Medulla oblongata (tissue), 1 donor: Measurements from ENCODE around the gene MAPKAP1.

ENCODE experiments used
- DNase-seq: peaks from one replicate; pipeline ENCODE4 v3.0.0-alpha.2; 2015; ENCODE audit errors: extremely low spot score

MAPKAP1 gene

DNA sequence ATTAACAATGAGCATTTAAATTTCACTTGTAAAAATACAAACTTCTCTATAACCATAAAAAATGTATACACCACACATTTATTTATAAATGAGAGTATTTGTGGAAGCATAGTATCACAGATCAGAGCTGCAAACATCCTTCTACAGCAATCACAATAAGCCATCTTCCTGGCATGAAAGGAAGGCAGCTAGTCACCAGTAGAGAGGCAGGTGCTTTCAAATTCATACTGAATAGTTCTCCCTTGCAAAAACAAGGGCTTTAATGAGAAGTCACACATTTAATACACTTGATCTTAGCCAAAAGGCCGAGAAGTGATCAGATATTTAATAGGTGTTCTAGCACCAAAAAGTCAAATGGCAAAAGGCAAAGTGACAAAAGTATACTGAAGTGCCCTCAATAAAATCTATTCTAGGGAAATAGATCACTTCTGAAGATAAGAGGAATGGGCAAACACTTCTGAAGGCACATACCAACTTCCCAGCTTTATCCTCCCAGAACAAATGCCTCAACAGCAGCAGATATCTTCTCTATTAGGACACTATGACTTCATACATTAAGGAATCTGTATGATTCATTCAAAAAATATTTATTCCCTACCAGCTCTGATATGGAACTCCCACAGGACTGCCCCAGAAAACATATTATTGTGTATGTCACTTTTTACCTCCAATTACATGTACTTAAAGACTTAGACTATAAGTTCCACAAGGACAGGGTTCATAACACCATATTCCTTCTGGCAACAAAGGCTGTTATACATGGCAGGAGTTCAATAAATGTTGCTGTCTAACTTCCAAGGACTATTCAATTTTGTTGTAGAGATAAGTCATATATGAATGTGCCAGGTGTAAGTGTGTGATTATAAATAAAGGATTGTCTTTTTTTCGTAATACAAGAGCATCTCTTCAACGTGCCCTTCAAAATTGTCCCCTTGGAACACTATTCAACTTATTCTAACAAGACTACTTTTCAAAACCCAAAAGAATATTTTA is 31.7 kb downstream of the MAPKAP1 start:
- no peak for DNase-seq

DNA sequence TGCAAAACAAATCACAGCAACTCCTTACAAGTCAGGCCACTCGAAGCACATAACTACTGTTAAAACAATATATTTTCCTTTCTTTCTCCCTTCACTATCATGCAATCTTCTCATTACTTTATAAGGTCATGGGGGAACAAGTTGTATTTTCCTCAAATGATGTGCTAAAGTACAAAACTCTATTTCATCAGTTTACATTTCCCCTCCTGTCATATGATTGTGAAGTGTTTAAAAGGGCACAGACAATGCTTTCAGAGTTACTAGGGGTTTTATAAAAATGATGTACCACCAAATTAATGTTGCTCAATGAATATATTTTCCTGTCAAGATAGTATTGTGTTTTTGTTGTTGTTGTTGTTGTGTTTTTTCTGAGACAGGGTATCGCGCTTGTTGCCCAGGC is 34.1 kb downstream of the MAPKAP1 start:
- no peak for DNase-seq

DNA sequence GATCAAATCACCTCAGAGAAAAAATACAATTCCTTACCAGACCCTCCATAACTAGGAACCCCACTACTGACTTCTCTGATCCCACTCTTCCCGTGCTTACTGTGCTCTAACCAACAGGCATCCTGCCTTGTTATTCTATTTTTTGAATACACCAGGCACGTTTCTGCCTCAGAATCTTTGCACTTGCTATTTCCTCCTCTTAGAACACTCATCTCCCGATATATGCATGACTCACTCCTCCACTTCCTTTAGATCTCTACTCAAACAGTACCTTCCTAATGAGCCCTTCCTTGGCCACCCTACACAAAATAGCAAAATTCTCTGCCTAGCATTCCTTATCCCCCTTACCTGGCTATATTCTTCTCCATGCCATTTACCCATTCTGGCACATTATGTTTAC is 43.9 kb downstream of the MAPKAP1 start:
- DNase-seq: no peak

DNA sequence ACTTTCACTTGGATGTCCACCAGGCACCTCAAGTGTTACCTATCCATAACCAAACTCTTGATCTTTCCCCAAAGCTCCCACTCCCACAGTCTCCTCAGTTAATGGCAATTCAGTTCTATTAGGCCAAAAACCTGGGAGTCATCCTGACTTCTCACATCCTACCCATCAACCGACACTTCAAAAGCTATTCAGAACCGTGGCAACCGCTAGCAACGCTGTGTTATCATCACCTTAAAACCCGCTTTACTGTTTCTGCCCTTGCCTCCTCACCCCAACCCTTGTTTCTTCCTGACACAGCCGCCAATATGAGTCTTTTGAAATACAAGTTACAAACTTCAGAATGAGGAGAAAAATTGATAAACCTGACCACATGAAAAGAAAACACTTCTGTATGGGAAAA is 46.5 kb downstream of the MAPKAP1 start:
- DNase-seq: no peak

DNA sequence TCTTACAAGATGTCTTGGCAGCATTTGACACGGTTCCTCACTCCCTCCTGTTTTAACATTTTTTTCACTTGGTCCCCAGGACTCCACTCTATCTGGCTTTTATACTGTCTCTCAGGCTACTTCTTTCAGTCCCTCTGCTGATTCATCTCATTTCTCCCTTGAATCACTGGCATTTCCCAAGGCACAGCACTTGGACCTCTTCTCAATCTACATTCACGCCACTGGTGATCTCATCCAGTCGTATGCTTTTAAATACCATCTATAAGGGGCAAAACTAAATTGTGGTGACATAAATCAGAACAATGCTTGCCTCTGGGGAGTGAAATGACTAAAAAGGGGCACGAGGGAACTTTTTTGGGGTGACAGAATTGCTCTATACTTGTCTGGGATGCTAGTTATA is 47.1 kb downstream of the MAPKAP1 start:
- no peak for DNase-seq

GRCh38 chr9:125659201-125659840 is 47.7 kb downstream of the MAPKAP1 start:
- no peak for DNase-seq

GRCh38 chr9:125656560-125656959 is 50.4 kb downstream of the MAPKAP1 start:
- no peak for DNase-seq

DNA sequence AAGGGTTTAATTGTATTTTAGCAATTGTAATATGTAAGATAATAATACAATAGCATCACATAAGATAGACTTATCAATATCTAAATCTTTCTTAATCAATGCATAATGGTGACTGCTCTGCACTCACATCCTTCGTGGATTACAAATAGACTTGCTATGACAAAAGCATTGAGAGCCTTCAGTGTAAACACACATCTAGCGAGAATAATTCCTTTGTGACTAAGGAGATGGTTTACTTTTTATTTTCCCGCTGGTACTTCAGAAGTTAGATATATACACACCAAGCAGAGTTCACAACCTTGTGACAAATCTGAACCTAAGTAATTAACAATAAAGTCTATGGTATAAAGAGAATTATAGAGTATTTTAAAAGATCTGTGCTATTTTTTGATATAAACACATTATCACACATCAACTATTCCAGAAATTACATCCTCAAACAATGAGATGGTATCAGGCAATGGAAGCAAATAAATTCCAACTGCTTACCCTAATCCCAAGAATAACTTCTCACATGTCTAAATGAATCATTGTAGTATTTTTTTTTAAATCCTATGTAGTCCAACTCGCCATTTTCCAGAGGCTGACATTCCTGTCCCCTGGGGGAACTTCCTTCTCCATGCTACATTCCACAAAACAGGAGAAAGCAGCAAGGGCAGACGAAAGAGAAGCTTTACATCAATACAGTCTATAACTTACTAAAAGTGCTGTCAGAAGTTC is 51.2 kb downstream of the MAPKAP1 start:
- no peak for DNase-seq

DNA sequence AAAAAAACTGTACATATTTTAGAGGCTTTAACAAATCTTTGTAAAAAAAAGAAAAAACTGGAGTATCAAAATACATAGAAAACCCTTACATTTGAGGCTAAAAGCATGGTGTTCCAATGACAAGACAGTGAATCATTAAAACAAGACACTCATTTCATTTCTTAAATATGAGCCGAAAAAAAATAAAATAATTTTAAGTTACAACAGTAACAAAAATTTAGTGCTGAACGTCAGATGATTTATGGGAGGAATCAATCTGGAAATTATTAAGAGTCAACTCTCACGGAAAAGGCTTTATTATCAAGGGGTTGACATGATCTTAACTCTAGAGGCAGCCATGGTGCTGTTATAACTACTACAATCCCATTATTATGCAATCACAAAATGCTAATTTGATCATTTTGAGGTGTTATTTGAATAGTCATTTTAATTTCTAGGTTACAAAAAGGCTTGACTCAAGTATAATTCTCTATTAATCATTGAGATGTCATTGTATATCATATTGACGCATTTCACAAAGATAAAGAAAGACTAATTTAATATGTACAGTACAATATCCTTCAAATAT is 51.9 kb downstream of the MAPKAP1 start:
- DNase-seq: no peak

- DNase-seq: no peak
These were observed 52.9 kb downstream of the MAPKAP1 start for GRCh38 chr9:125654121-125654520.

GRCh38 chr9:125653325-125653724 is 53.7 kb downstream of the MAPKAP1 start:
- DNase-seq: no peak

DNA sequence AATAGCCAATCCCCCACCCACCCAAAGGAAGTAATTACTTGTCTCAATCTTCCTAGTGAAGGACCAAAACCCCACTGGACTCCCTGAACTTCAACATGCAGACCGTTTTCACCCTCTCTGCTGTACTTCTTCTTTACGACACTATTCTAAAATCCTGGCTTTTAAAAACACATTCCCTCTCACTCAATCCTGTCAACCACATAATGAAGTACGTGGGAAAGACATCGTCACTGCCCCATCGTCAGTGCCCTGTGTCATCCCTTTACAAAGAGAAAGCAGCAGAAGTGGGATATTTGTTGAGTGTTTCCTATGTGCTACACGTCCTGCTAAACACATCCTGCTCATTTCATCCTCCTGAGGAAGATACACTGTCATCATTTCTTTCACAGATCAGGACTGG is 54.2 kb downstream of the MAPKAP1 start:
- no peak for DNase-seq

DNA sequence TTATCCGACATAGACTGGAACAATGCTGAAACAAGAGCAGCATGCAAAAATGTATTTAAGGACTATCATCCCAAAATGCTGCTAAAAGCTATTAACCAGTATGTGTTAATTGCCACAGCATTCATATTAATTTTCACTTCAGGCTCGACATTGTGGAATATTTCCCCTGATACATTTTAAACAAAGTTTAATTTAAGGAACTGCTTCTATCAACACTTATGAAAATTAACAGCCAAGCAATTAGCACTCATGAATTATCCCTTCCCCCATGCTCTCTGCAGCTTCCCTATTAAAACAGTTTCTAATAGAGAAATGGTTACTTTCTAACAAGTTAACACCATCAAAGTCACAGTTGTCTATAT is 54.8 kb downstream of the MAPKAP1 start:
- no peak for DNase-seq

GRCh38 chr9:125651576-125652232 is 55.3 kb downstream of the MAPKAP1 start:
- no peak for DNase-seq

- peak; percentile 60 for DNase-seq
These were observed 56.7 kb downstream of the MAPKAP1 start for GRCh38 chr9:125650271-125650737.

DNA sequence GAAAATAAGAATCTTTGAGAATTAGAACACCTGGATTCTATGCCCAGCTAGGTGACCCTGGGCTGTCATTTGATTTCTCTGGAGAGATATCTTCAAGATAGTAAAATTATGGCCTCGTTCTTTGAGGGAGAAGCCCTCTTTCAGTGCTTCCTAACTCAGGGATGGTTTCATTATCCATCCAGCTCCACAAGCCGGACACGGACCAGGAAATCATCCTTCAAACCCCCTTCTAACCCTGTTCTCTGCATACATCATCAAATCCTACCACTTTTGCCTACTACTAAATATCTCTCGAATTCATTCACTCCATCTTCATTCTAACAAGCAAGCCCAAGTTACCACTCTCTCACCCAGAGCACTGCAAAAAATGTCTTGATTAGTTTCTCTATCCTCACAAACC is 57.2 kb downstream of the MAPKAP1 start:
- DNase-seq: no peak

GRCh38 chr9:125649315-125649714 is 57.7 kb downstream of the MAPKAP1 start:
- DNase-seq: peak; percentile 75

- DNase-seq: no peak
These were observed 58.7 kb downstream of the MAPKAP1 start for GRCh38 chr9:125648294-125648693.

DNA sequence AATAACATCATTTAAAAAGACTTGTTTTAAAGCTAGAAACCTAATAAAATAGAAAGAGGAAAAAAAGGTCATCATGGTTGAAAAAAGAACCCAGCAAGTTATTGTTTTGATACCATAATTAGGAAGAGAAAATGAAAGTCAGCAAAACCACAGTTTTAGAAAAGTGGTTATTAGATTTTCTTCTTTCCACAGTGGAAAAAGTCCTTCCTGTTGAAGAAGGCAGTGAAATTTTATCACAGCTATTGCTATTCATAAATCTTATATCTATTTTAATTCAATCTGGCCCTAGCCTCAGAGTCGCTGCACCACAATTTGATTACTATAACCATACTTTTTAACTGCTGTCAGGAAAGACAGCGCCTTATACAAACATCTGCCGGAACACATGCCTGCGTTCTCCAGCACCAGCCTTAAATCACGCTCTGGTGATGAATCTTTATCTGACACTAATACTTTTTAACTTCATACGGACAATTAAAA is 60.3 kb downstream of the MAPKAP1 start:
- no peak for DNase-seq

GRCh38 chr9:125646217-125646616 is 60.8 kb downstream of the MAPKAP1 start:
- no peak for DNase-seq

DNA sequence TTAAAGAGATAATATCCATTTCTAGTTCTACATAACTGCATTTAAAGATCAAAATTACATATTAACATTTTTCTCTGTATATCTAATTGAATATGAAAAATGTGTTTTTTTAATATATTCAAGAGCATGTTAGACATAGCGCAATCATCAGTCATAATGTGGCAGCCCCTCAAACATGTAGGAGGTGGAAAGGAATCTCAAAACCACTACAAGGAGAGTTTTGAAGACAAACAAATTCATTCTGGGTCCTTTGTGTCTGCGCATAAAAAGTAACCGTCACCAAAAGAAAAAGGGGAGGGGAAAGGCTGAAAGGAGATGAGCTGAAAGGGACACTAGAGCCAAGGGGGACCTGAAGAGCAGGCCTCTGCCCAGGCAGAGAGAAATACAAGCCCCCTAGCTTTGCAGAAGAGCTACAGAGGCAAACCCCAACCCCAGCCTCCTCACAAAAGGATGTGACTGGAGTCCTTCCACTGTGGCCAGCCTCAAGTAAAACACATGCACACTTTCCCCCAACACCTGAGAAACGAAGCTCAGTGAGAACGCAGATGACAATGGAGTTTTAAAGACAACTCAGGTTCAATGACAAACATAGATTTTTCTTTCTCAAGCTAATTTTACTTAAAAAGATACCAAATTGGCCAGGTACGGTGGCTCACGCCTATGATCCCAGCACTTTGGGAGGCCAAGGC is 62.0 kb downstream of the MAPKAP1 start:
- DNase-seq: no peak
